NCI-H2196 treated with DMSO at 0.1 percent for 48 hours (cell line): ENCODE measurements around the gene PHPT1.
A peak's percentile ranks its signal among the peaks of the same experiment; 100 is the strongest.
"Not testable (repeated sequence)": the region's sequence is repeated elsewhere in the genome, so short reads cannot be mapped to it uniquely, and the experiment has no call there.

ENCODE experiments used
- DNase-seq: peaks from one replicate; lab custom pipeline; 2025; ENCODE audit not compliant: unreplicated experiment; lab: John Stamatoyannopoulos, UW

Gene PHPT1

GRCh38 chr9:136858844-136859757, 9.9 kb downstream of the PHPT1 start:
- DNase-seq = peak; percentile 32

DNA sequence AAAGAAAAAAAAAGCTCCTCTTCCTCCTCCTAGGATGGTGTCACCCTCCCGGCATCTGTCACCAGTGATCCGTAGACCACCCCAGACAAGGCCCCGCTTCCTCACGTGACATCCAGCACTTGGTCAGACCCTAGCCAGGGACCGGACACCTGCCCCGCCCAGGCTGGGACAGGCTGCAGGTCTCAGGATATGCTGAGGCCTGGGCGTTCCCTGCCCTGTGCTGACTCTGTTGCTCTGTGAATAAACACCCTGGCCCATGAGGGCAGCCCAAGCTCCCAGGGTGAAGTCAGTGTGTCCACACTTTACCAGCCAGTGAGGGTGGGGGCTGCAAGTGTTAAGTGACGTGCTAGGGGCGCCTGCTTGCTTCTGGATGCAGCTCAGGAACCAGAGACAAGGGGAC, 11.3 kb downstream of the PHPT1 start:
- no peak for DNase-seq

GRCh38 chr9:136860933-136861873, 12.0 kb downstream of the PHPT1 start:
- no peak for DNase-seq

GRCh38 chr9:136861874-136862457, 12.8 kb downstream of the PHPT1 start:
- DNase-seq = no peak

- no peak for DNase-seq
Measured at GRCh38 chr9:136862849-136863622, 13.8 kb downstream of the PHPT1 start.

- DNase-seq = no peak
Measured at GRCh38 chr9:136863623-136864273, 14.5 kb downstream of the PHPT1 start.

GRCh38 chr9:136865041-136865767, 16.0 kb downstream of the PHPT1 start:
- DNase-seq = no peak

- DNase-seq = no peak
Measured at GRCh38 chr9:136865768-136866103, 16.5 kb downstream of the PHPT1 start.

- DNase-seq = not testable (repeated sequence)
Measured at GRCh38 chr9:136866898-136867421, 17.8 kb downstream of the PHPT1 start.

DNA sequence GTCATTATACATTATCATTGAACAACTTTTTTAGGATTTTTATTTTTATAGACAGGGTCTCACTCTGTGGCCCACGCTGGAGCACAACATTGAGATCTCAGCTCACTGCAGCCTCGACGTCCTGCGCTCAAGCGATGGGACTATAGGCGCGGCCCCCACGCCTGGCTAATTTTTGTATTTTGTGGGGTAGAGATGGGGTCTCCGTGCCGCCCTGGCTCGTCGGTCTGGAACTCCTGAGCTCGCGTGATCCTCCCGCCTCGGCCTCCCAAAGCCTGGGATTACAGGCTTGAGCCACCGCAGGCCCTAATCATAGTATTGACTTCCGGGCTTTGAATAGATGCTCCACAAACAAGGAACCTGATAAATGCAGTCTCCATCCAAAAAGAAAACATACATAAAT, 18.3 kb downstream of the PHPT1 start:
- no peak for DNase-seq

DNA sequence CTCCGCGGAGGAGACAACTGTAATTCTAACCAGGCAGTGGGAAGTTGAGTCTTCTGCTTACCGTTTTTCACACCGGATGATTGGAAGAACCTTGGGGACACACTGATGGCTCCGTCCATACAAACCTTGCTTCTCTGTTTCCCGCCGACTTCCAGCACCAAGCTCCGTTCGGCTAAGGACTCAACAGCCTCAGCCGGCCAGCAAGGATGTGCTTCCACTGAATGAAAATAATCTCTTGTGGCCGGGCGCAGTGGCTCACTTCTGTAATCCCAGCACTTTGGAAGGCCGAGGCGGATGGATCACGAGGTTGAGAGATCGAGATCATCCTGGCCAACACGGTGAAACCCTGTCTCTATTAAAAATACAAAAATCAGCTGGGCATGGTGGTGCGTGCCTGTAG, 18.7 kb downstream of the PHPT1 start:
- no peak for DNase-seq

DNA sequence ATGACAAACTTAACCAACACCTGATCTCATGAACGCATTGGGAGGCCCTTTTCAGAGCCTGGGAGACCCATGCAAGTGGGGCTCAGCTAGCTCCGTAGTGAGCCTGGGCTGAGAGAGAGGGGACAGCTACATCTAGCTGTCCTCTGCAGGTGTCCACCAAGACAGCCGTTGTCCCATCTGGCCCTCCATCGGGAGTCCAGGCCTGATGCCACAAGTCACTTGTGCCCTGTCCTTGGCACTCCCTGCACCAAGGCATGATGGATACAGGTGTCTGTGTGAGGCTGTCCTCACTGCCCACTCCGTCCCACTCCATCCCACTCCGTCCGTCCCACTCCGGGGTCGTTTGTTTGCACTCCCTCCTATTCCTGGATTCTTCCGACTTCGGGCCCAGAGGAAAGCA, 19.4 kb downstream of the PHPT1 start:
- DNase-seq = no peak

GRCh38 chr9:136869611-136870010, 20.4 kb downstream of the PHPT1 start:
- not testable (repeated sequence) for DNase-seq

DNA sequence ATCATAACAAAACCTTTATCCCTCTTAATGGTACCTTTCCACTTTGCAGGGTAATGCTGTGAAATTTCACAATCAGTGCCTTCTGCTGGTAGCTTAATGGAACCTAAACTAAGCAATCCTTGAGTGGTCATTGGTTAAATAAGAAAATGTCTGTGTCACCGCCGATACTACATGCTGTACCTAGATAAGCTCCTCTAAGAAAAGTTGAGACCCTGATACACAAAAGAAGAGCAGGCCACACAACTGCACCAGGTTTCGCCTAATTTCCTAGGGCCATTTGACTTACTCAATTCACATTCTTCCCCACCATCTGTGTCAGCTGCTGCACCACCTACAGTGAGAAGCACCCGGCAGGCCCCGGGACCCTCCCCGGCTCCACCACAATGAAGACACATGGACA, 25.9 kb downstream of the PHPT1 start:
- no peak for DNase-seq

DNA sequence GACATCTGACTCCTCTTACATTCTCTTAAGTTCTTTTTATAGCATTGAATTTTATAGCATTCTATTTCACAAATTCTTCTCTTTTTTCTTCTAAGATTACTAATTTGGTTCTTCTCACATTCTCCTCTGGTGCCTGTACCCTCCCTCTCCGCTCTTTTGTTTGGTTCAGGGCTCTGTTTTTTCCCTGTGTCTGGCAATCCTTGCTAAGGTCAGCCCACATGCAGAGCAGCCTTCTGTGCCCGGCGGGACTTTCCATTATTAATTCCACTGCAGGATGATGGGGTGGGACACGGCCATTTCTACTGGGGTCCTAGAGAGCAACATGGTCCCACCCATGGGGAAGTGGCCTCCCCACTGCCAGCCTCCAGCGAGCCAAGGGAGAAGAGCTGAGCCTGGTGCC, 27.3 kb downstream of the PHPT1 start:
- no peak for DNase-seq

DNA sequence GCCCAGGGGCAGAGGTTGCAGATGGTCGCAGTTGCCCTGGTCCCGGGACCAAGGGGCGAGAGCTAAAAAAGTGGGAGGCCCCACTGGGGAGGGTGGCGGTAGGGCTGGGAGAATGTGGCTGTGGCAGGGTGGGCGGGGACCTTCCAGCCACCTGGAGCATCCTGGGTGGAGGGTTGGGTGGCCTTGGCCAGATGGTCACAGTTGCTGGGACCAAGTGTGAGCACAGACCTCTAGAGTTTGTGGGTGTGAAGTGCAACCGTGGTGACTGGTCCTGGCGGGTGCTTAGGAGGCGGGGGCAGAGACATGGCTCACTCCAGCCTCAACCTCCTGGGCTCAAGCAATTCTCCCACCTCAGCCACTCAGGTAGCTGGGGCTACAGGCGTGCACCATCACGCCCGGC, 31.4 kb downstream of the PHPT1 start:
- no peak for DNase-seq

GRCh38 chr9:136881691-136882108, 32.5 kb downstream of the PHPT1 start:
- no peak for DNase-seq

GRCh38 chr9:136882109-136882946, 33.1 kb downstream of the PHPT1 start:
- DNase-seq = peak; percentile 30

- not testable (repeated sequence) for DNase-seq
Measured at GRCh38 chr9:136882947-136883283, 33.7 kb downstream of the PHPT1 start.
